Stimulated activated CD8-positive, alpha-beta memory T cell treated with anti-CD3 and anti-CD28 coated beads, Interleukin-12 subunit alpha, Interleukin-12 subunit beta, amount 100 ng/mL, for 24 hours (primary cell): ENCODE data around the gene PCDHB9.
"Not testable (repeated sequence)": the region's sequence is repeated elsewhere in the genome, so short reads cannot be mapped to it uniquely, and the experiment has no call there.

Experiments
- DNase-seq: peaks from one replicate; pipeline ENCODE4 v3.0.0-alpha.2; 2020; ENCODE audit errors: extremely low read depth

Gene PCDHB9

GRCh38 chr5:141188682-141189081, 1.7 kb downstream of the PCDHB9 start:
- not testable (repeated sequence) for DNase-seq

GRCh38 chr5:141189131-141189530, 2.2 kb downstream of the PCDHB9 start:
- DNase-seq: not testable (repeated sequence)

- DNase-seq: no peak
Observed at GRCh38 chr5:141192110-141192725, 5.3 kb downstream of the PCDHB9 start, which contains the start of gene PCDHB10. TSS of gene PCDHB10 (plus strand) at chr5:141192353. CDS start at chr5:141192553, 200 bp downstream.

- not testable (repeated sequence) for DNase-seq
Observed at GRCh38 chr5:141194332-141194731, 7.4 kb downstream of the PCDHB9 start.

GRCh38 chr5:141196363-141196762, 9.4 kb downstream of the PCDHB9 start:
- DNase-seq: no peak

- DNase-seq: no peak
Observed at GRCh38 chr5:141199359-141200235, 12.6 kb downstream of the PCDHB9 start, which contains the start of gene PCDHB11. TSS of gene PCDHB11 (plus strand) at chr5:141199627. CDS start at chr5:141199775, 148 bp downstream.

GRCh38 chr5:141201126-141201525, 14.2 kb downstream of the PCDHB9 start:
- DNase-seq: not testable (repeated sequence)

- not testable (repeated sequence) for DNase-seq
Observed at GRCh38 chr5:141201646-141202045, 14.7 kb downstream of the PCDHB9 start.

- no peak for DNase-seq
Observed at GRCh38 chr5:141208478-141208877, 21.5 kb downstream of the PCDHB9 start, which contains the start of gene PCDHB12. TSS of gene PCDHB12 (plus strand) at chr5:141208719. CDS start at chr5:141208908, 189 bp downstream.

GRCh38 chr5:141210281-141210680, 23.3 kb downstream of the PCDHB9 start:
- not testable (repeated sequence) for DNase-seq

GRCh38 chr5:141210849-141211248, 23.9 kb downstream of the PCDHB9 start:
- not testable (repeated sequence) for DNase-seq

- DNase-seq: not testable (repeated sequence)
Observed at GRCh38 chr5:141213656-141214339, 26.8 kb downstream of the PCDHB9 start, which contains the start of gene PCDHB13. TSS of gene PCDHB13 (plus strand) at chr5:141213919. CDS start at chr5:141214124, 205 bp downstream.

- DNase-seq: not testable (repeated sequence)
Observed at GRCh38 chr5:141214583-141214982, 27.6 kb downstream of the PCDHB9 start.

GRCh38 chr5:141215504-141215903, 28.5 kb downstream of the PCDHB9 start:
- DNase-seq: not testable (repeated sequence)

GRCh38 chr5:141216035-141216434, 29.1 kb downstream of the PCDHB9 start:
- DNase-seq: not testable (repeated sequence)

GRCh38 chr5:141223112-141223783, 36.3 kb downstream of the PCDHB9 start, which contains the start of gene PCDHB14:
TSS of gene PCDHB14 (plus strand) at chr5:141223343. CDS start at chr5:141223506, 163 bp downstream.
- no peak for DNase-seq

GRCh38 chr5:141224844-141225243, 37.9 kb downstream of the PCDHB9 start:
- DNase-seq: not testable (repeated sequence)

- not testable (repeated sequence) for DNase-seq
Observed at GRCh38 chr5:141225421-141225820, 38.5 kb downstream of the PCDHB9 start.

GRCh38 chr5:141234109-141234667, 47.2 kb downstream of the PCDHB9 start:
- DNase-seq: no peak

- not testable (repeated sequence) for DNase-seq
Observed at GRCh38 chr5:141235922-141236321, 49.0 kb downstream of the PCDHB9 start.
